ENCODE measurements around the gene PCDHGB5. TPM values are rescaled to one million over a fixed set of nuclear protein-coding genes. Genes with fewer than 3 reads are reported as not detected.

Gene PCDHGB5
- 2.0 TPM for polyA plus RNA-seq (2012; ENCODE audit: missing spikeins)

- peak; percentile 35 for DNase-seq (ENCODE audit: insufficient read length)
- FAIRE-seq, result peak; percentile 96
Measured at GRCh38 chr5:141397756-141398551, at the start of gene PCDHGB5. TSS of gene PCDHGB5 (plus strand) at chr5:141397947. CDS start at chr5:141398128, 181 bp downstream.

GRCh38 chr5:141349917-141350619, 47.7 kb upstream of the PCDHGB5 start, which contains the start of gene PCDHGB1:
TSS of gene PCDHGB1 (plus strand) at chr5:141350099. CDS start at chr5:141350261, 162 bp downstream.
- no peak for FAIRE-seq
- TF ChIP-seq TAF1 (IDR thresholded peaks at IDR 0.05; ENCODE audit: borderline replicate concordance, low read depth, low read length), result no peak
- no peak for DNase-seq (ENCODE audit: insufficient read length)

- no peak for FAIRE-seq
- DNase-seq (ENCODE audit: insufficient read length), result no peak
- TF ChIP-seq TAF1 (IDR thresholded peaks at IDR 0.05; ENCODE audit: borderline replicate concordance, low read depth, low read length) (no peak), POLR2A (IDR thresholded peaks at IDR 0.05; ENCODE audit: low read depth, low read length) (no peak), POLR2AphosphoS5 (IDR thresholded peaks at IDR 0.05; ENCODE audit: low read depth, low read length) (no peak)
Measured at GRCh38 chr5:141351591-141351990, 46.2 kb upstream of the PCDHGB5 start.

GRCh38 chr5:141354900-141355469, 42.8 kb upstream of the PCDHGB5 start, which contains the start of gene PCDHGA4:
TSS of gene PCDHGA4 (plus strand) at chr5:141355021. CDS start at chr5:141355108, 87 bp downstream.
- no peak for TF ChIP-seq POLR2A (IDR thresholded peaks at IDR 0.05; ENCODE audit: low read depth, low read length)
- no peak for FAIRE-seq
- no peak for DNase-seq (ENCODE audit: insufficient read length)

GRCh38 chr5:141355641-141356040, 42.1 kb upstream of the PCDHGB5 start:
- TF ChIP-seq TAF1 (IDR thresholded peaks at IDR 0.05; ENCODE audit: borderline replicate concordance, low read depth, low read length) (no peak), POLR2AphosphoS5 (IDR thresholded peaks at IDR 0.05; ENCODE audit: low read depth, low read length) (no peak), POLR2A (IDR thresholded peaks at IDR 0.05; ENCODE audit: low read depth, low read length) (no peak)
- FAIRE-seq, result no peak
- no peak for DNase-seq (ENCODE audit: insufficient read length)

- FAIRE-seq (no peak), DNase-seq (ENCODE audit: insufficient read length) (no peak)
- TF ChIP-seq POLR2A (IDR thresholded peaks at IDR 0.05; ENCODE audit: low read depth, low read length), result no peak
- no peak for TF ChIP-seq POLR2AphosphoS5 (IDR thresholded peaks at IDR 0.05; ENCODE audit: low read depth, low read length)
- TF ChIP-seq TAF1 (IDR thresholded peaks at IDR 0.05; ENCODE audit: borderline replicate concordance, low read depth, low read length), result no peak
Measured at GRCh38 chr5:141356133-141356532, 41.6 kb upstream of the PCDHGB5 start.

GRCh38 chr5:141356950-141357349, 40.8 kb upstream of the PCDHGB5 start:
- FAIRE-seq (no peak), DNase-seq (ENCODE audit: insufficient read length) (no peak)
- TF ChIP-seq POLR2A (IDR thresholded peaks at IDR 0.05; ENCODE audit: low read depth, low read length) (no peak), POLR2AphosphoS5 (IDR thresholded peaks at IDR 0.05; ENCODE audit: low read depth, low read length) (no peak), TAF1 (IDR thresholded peaks at IDR 0.05; ENCODE audit: borderline replicate concordance, low read depth, low read length) (no peak)

- DNase-seq (ENCODE audit: insufficient read length) (no peak), FAIRE-seq (no peak)
- no peak for TF ChIP-seq POLR2AphosphoS5 (IDR thresholded peaks at IDR 0.05; ENCODE audit: low read depth, low read length)
- no peak for TF ChIP-seq TAF1 (IDR thresholded peaks at IDR 0.05; ENCODE audit: borderline replicate concordance, low read depth, low read length)
- no peak for TF ChIP-seq POLR2A (IDR thresholded peaks at IDR 0.05; ENCODE audit: low read depth, low read length)
Measured at GRCh38 chr5:141359790-141360426, 37.8 kb upstream of the PCDHGB5 start, which contains the start of gene PCDHGB2. TSS of gene PCDHGB2 (plus strand) at chr5:141359994. CDS start at chr5:141360136, 142 bp downstream.

GRCh38 chr5:141360685-141361084, 37.1 kb upstream of the PCDHGB5 start:
- DNase-seq (ENCODE audit: insufficient read length) (no peak), FAIRE-seq (no peak)
- TF ChIP-seq TAF1 (IDR thresholded peaks at IDR 0.05; ENCODE audit: borderline replicate concordance, low read depth, low read length) (no peak), POLR2AphosphoS5 (IDR thresholded peaks at IDR 0.05; ENCODE audit: low read depth, low read length) (no peak), POLR2A (IDR thresholded peaks at IDR 0.05; ENCODE audit: low read depth, low read length) (no peak)

- FAIRE-seq (no peak), DNase-seq (ENCODE audit: insufficient read length) (no peak)
- TF ChIP-seq TAF1 (IDR thresholded peaks at IDR 0.05; ENCODE audit: borderline replicate concordance, low read depth, low read length) (no peak), POLR2AphosphoS5 (IDR thresholded peaks at IDR 0.05; ENCODE audit: low read depth, low read length) (no peak), POLR2A (IDR thresholded peaks at IDR 0.05; ENCODE audit: low read depth, low read length) (no peak)
Measured at GRCh38 chr5:141362719-141363118, 35.0 kb upstream of the PCDHGB5 start.

- TF ChIP-seq TAF1 (IDR thresholded peaks at IDR 0.05; ENCODE audit: borderline replicate concordance, low read depth, low read length) (no peak), POLR2AphosphoS5 (IDR thresholded peaks at IDR 0.05; ENCODE audit: low read depth, low read length) (no peak), POLR2A (IDR thresholded peaks at IDR 0.05; ENCODE audit: low read depth, low read length) (no peak)
- no peak for FAIRE-seq
- no peak for DNase-seq (ENCODE audit: insufficient read length)
Measured at GRCh38 chr5:141363952-141364660, 33.6 kb upstream of the PCDHGB5 start, which contains the start of gene PCDHGA5. TSS of gene PCDHGA5 (plus strand) at chr5:141364162. CDS start at chr5:141364331, 169 bp downstream.
